HUES48 (cell line): Measurements from ENCODE around the gene LY6G5C.

Experiments used
- H3K27ac ChIP-seq: one replicate; pipeline ENCODE4 v1.7.0; 2013; ENCODE audit warnings: low read depth, low read length, inconsistent platforms
- H3K27me3 ChIP-seq: 2 replicates; pipeline ENCODE4 v1.6.1; 2013; ENCODE audit warnings: mild to moderate bottlenecking, low read length; ENCODE audit not compliant: control insufficient read depth, insufficient read depth
- H3K36me3 ChIP-seq: 2 replicates; pipeline ENCODE4 v1.6.1; 2013; ENCODE audit warnings: low read length; ENCODE audit not compliant: control insufficient read depth, insufficient read depth
- H3K4me1 ChIP-seq: 2 replicates; pipeline ENCODE4 v1.6.1; 2013; ENCODE audit warnings: mild to moderate bottlenecking, low read length; ENCODE audit not compliant: control insufficient read depth, insufficient read depth
- H3K4me3 ChIP-seq: 2 replicates; pipeline ENCODE4 v1.5.1; 2013; ENCODE audit warnings: mild to moderate bottlenecking, low read depth, low read length
- H3K9ac ChIP-seq: 2 replicates; pipeline ENCODE4 v1.6.1; 2013; ENCODE audit warnings: mild to moderate bottlenecking, low read depth, low read length, moderate library complexity
- H3K9me3 ChIP-seq: 2 replicates; pipeline ENCODE4 v1.6.1; 2013; ENCODE audit warnings: low read length; ENCODE audit not compliant: control insufficient read depth, insufficient read depth

LY6G5C gene, protein sequence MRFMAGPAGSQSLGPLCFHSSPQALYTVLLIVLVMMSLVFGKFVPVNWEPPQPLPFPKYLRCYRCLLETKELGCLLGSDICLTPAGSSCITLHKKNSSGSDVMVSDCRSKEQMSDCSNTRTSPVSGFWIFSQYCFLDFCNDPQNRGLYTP

DNA sequence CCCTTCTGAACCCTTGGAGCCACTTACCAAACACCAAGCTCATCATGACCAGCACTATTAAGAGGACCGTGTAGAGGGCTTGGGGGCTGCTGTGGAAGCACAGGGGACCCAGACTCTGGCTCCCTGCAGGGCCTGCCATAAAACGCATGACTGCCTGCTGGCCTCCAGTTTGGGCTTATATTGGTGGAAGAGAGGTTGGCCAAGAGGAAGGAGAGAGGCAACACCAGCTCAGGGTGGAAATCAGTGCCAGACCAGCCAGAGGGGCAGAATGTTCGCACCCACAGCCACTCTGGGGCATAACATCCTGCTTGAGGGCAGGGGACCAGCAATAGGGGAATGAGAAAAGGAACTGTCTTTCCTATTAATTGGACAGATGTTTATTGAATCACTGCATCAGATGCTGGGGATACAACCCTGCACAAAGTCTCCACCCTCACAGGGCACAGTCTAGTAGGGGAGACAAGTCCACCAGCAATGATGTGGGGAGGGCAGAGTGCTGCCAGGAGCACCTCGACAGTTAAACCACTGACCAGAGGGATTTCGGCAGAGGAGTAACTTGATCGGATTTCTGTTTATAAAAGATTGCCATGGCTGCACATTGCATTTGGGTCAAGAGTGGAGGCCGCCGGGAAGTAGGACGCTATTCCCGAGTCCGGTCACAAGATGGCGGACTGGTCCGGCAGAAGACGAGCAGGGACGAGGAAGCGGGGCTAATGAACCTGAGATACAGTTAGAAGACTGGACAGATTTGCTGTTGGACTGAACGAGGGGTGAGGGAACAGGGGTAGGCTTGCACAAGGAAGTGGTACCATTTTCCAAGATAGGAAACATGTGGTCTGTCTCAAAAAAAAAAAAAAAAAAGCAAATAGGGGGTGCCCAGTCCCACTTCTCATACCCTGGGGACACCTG, at the start of gene LY6G5C:
Gene LY6G5C, minus strand, starts transcription at position 842 of the 909 bp plus-strand sequence. Its CDS starts 694 bp downstream, at position 148.
- Histone ChIP-seq H3K4me1 (peaks cover 6% of the 10 kb centered on the region; the same call in 1 of the 2 replicates), H3K9me3 (no peaks in the 10 kb centered on the region), H3K4me3 (peak within 1 kb of the TSS; percentile 51), H3K9ac (no peak within 1 kb of the TSS), H3K36me3 (no peaks in the 10 kb centered on the region; the same call in 1 of the 2 replicates), H3K27me3 (peaks cover 17% of the 10 kb centered on the region), H3K27ac (no peak within 1 kb of the TSS)

GRCh38 chr6:31729979-31730630, 49.2 kb upstream of the LY6G5C start:
- Histone ChIP-seq H3K4me3 (peak overlapping the region; percentile 96), H3K9ac (peak overlapping the region; percentile 67), H3K27me3 (no peaks in the 10 kb centered on the region), H3K9me3 (no peaks in the 10 kb centered on the region), H3K4me1 (peaks cover 14% of the 10 kb centered on the region), H3K27ac (peak overlapping the region; percentile 97), H3K36me3 (peaks cover 55% of the 10 kb centered on the region)

- peak overlapping the region; percentile 97 for H3K27ac ChIP-seq
- H3K36me3 ChIP-seq = peaks cover 55% of the 10 kb centered on the region
- H3K27me3 ChIP-seq = no peaks in the 10 kb centered on the region
- no peaks in the 10 kb centered on the region for H3K9me3 ChIP-seq
- H3K4me1 ChIP-seq = peaks cover 13% of the 10 kb centered on the region
- peak overlapping the region; percentile 96 for H3K4me3 ChIP-seq
- H3K9ac ChIP-seq = peak overlapping the region; percentile 67
Measured at GRCh38 chr6:31729515-31729978, 48.7 kb upstream of the LY6G5C start.

DNA sequence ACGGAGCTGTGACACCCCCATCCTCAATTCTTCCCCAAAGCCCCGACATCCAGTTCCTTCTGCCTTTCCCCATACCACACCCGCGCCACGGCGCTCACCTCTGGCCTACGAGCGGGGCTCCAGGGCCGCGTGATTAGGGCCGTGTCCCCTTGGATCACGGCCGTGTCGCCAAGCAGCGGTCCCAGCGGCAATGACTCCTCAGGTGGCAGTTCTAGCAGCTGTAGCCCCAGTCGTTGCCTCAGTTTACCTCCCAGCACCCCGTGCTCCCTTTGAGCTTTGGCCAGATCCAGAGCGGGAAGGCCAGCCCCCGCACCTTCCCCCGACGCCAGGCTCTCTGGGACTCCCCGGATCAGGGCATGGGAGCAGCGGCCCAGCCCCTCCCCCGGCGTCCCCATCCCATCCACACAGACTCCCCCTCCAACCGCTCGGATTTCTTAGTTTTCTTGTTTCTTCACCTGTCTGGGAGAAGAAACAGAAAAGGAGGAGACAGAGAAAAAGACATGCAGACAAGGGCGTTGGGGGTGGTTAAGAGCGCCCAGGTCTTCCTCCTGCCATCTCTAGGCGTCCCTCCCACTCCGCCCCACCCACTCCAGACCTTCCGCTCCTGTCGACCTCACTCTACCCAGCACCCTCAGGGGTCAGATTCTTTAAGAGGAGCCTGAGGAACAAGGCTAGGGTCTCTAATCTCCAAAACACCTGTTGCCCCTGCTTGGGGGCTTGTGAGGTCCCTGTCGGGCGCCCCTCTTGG, 48.1 kb upstream of the LY6G5C start, which contains the start of gene DDAH2:
Gene DDAH2, minus strand, starts transcription at position 533 of the 748 bp plus-strand sequence. Its CDS starts 138 bp downstream, at position 395.
- peak within 1 kb of the TSS; percentile 97 for H3K27ac ChIP-seq
- H3K4me3 ChIP-seq = peak within 1 kb of the TSS; percentile 96
- peaks cover 51% of the 10 kb centered on the region for H3K36me3 ChIP-seq
- H3K9me3 ChIP-seq = no peaks in the 10 kb centered on the region
- peak within 1 kb of the TSS; percentile 67 for H3K9ac ChIP-seq
- H3K27me3 ChIP-seq = no peaks in the 10 kb centered on the region
- peaks cover 8% of the 10 kb centered on the region for H3K4me1 ChIP-seq

DNA sequence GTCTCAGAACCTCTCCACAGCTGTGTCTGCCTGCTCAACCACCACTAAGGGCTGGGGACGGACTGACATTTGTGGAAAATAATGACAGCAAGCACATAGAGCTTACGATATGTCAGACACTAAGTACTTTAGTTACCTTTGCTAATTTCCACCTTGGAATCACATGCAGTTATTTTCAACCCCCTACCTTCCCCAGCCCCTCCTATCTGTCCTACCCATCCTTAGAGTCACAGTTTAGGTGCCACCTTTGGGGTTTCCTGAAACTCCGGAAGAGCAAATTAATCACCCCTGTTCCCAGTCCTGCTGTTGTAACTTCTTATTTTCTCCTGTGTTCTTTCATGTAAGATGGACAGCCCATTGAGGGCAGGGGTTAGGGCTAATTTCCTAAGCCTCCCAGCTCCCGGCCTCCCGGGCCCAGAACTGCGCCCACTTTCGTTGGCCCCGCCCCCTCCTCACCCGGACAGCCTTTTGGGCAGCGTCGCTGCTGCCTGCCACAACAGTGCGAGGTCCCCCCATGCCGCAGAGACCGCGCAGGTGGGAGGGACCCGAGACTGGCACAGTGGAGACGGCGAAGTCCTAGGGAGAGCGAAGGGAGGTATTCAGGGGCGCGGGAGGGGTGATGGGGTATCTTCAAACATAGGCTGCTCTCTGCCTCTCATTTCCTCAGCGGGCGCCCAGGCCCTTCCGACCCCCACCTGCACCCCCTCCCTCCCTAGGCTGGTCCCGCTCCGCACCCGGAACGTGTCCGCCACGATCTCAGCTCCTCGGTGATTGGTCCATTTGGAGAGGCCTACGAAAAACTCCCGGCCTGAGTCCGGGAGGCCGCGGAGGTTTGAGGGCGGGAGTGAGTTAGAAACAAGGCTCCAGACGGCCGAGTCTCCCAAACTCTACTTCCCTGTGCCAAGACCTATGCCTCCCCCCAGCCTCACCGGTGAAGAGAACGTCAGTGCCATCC, 47.1 kb upstream of the LY6G5C start:
- Histone ChIP-seq H3K27me3 (no peaks in the 10 kb centered on the region), H3K36me3 (peaks cover 41% of the 10 kb centered on the region), H3K4me1 (peaks cover 8% of the 10 kb centered on the region), H3K27ac (no peak overlapping the region), H3K9me3 (no peaks in the 10 kb centered on the region), H3K4me3 (no peak overlapping the region), H3K9ac (no peak overlapping the region)

DNA sequence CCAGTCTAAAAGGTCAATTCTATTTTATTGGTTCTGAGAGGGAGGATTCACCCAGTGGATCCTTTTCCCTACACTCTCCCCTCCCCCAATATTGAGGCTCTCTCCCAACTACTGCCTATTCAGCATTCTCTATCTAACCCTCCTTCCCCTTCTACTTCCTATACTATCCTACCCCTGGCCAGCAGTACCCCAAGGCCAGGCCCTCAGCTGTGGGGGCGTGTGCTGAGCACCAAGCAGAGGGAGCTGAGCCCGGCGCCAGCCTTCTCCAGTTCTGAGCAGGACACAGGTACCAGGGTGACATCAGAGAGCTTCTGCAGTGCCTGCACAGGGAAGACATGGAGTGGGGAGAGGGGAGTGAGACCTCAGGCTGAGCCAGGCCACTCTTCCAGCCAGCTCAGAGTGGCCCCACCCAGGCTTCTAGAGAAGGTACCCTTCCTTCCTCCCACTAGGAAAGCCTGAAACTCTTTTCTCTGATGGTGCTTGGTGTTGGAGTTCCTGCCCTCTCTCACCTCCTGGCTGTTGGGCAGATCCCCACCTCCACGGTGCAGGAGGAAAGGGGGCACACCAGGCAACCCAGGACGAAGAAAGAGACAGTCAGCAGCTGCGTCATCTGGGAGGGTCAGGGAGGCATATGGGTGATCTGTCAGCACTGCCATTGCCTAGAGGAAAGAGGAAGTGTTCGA, 46.3 kb upstream of the LY6G5C start:
- Histone ChIP-seq H3K9ac (no peak overlapping the region), H3K4me3 (no peak overlapping the region), H3K27me3 (no peaks in the 10 kb centered on the region), H3K36me3 (peaks cover 35% of the 10 kb centered on the region), H3K9me3 (no peaks in the 10 kb centered on the region), H3K4me1 (peaks cover 8% of the 10 kb centered on the region), H3K27ac (no peak overlapping the region)

DNA sequence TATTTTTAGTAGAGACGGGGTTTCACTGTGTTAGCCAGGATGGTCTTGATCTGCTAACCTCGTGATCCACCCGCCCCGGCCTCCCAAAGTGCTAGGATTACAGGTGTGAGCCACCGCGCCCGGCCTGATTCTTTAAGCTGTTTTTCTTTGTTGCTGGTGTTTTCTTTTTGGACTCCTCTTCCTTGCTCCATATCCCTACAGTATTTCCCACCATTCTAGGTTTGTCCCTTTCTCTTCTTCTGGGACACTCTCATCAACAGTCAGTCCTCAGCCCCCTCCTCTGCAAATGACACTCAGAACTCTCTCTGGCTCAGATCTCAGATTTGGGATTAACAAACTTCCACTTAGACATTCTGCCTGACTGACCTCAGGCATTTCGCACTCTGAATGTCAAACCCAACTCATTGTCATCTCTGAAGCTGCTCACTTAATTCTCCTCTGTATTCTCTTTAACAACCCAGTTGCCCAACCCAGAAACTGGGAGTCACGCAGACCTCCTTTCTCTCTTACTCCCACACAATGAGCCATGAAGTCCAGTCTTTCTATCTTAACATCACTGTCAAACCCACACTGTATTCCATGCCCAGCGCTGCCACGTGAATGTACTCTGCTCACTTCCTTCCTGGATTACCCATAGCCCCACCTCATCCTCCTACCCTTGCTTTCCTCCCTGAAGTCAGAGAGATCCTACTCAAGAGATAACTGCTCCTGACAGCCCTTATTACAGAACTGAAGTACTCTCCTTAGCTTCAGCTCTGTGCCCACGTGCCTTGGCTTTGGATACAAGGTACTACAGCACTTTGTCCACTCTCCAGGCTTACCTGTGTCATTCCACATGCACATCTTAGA, 44.9 kb upstream of the LY6G5C start:
- peaks cover 22% of the 10 kb centered on the region for H3K36me3 ChIP-seq
- H3K9ac ChIP-seq = no peak overlapping the region
- H3K27me3 ChIP-seq = no peaks in the 10 kb centered on the region
- no peaks in the 10 kb centered on the region for H3K9me3 ChIP-seq
- H3K27ac ChIP-seq = no peak overlapping the region
- peaks cover 8% of the 10 kb centered on the region for H3K4me1 ChIP-seq
- H3K4me3 ChIP-seq = no peak overlapping the region

GRCh38 chr6:31723980-31724691, 43.3 kb upstream of the LY6G5C start:
- Histone ChIP-seq H3K27me3 (no peaks in the 10 kb centered on the region), H3K9ac (no peak overlapping the region), H3K4me3 (no peak overlapping the region), H3K9me3 (no peaks in the 10 kb centered on the region), H3K27ac (no peak overlapping the region), H3K4me1 (0 out of 2 replicates have a peak, but pooled peaks cover 3% of the 10 kb centered on the region), H3K36me3 (peaks cover 20% of the 10 kb centered on the region)
